ENCODE measurements around the gene SPATA18.
A peak's percentile ranks its signal among the peaks of the same experiment; 100 is the strongest.

Gene SPATA18, protein sequence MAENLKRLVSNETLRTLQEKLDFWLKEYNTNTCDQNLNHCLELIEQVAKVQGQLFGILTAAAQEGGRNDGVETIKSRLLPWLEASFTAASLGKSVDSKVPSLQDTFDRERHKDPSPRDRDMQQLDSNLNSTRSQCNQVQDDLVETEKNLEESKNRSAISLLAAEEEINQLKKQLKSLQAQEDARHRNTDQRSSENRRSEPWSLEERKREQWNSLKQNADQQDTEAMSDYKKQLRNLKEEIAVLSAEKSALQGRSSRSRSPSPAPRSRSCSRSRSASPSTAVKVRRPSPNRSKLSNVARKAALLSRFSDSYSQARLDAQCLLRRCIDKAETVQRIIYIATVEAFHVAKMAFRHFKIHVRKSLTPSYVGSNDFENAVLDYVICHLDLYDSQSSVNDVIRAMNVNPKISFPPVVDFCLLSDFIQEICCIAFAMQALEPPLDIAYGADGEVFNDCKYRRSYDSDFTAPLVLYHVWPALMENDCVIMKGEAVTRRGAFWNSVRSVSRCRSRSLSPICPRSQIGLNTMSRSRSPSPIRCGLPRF

DNA sequence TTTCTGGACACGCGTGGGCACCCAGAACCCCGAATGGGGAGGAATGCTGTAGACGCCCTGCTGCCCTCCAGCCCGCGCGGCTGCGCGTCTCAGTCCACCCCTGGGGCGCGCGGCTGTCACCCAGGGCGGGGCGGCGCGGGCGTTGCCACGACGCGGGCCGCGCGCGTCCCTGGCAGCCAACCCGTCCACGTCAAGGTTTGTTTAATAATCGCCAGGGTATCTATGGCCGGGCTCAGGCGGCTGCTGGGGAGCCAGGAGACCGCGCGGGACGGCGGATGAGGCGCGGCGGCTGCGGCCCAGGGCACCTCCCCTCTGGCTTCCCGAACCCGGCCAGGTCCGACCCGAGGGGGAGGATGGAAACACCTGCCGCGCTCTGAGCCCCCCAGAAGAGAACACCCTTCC, at the start of gene SPATA18:
SPATA18 (plus strand) TSS at position 92 of the 402 bp plus-strand sequence. CDS start 401 bp downstream, outside the sequence.
- no peak for DNase-seq

DNA sequence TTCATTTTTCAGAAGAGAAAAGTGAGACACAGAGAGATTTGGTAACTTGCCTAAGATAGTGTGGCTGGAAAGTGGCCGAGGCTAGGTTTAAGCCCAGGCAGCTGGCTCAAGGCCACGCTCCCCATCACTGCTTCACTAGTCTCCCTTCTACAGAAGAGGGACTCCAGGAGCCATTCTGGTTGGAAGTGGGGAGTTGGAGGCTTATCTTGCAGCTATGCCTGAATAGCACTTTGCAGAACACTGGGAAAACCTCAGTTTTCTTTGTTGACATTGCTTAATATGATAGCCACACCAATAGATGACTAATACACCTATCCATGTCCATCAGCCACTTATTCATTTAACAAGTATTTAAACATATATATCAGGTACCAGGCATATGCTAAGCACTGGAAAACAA, 49.5 kb upstream of the SPATA18 start:
- DNase-seq: no peak

DNA sequence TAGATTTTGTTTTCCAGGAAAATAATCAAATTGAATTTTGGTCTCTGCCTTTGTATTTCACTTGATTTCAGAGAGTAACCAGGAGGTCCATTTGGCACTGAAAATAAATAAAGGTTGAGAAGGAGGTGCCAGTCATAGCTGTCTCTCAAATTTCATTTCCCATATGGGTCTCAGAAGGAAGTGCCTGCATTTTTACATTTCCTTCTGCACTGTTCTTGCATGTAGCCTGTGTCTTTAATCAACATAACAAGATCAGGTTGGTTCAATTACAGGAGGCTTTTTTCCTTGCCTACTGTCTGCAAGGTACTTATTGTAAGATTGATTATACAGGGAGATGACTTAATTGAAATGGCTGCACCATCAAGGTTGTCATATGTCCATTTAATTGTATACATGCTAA, 46.7 kb upstream of the SPATA18 start:
- DNase-seq: no peak

DNA sequence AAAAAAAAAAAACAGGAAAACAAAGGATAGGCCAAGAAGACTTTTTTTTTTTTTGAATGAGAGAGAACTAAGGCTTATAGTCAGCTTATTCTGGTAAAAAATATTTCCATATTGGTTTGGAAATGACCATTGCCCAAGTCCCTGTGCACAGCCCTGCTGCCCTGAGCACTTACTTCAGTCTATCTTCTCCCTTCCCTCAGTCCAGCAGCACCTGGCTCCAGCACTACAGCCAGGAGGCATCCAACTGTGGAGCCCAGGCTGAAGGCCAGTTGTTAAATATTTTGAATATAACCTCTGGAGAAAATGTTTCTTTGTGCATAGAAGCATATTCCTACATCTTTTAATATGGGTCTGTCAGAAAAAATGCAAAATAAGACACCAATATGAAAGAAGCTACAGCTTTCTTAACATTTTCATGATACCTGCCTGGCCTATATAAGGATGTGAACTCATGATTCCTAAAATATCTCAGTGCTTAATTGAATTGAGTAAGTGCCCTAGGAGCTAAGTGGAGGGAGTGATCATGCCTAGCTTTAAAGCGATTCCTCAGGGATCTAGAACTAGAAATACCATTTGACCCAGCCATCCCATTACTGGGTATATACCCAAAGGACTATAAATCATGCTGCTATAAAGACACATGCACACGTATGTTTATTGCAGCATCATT, 45.4 kb upstream of the SPATA18 start:
- no peak for DNase-seq

DNA sequence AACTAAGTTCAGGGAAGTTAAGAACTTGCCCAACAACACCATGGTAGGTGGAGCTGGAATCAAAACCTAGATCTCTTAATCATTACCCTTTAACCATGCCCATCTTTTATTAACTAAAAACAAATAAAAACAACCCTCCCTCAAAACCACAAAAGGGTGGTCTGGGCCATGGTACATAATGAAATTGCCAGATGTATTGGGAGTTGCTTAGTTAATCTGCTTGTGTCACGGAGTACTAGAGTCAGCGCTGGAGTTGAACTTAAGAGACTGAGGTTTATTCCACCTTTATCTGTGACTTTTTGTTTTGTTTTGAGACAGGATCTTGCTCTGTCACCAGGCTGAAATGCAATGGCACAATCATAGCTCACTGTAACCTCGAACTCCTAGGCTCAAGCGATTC, 44.2 kb upstream of the SPATA18 start:
- DNase-seq: no peak

DNA sequence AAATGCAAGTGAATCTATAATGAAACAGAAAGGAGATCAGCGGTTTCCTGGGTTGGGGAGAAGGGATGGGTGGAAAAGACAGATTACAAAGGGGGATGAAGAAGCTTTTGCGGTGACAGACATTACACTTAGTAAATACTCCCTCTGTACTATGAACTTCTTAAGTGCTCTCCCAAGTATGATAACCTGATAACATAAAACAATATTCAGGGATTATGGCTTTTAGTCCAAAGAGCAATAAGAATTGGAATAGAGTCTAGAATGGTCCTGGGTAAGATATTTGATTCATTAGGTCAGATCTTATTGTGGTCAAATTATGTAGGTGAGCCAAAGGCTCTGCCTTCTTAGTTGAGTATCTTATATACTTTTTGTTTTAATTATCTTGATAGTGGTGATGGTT, 40.1 kb upstream of the SPATA18 start:
- DNase-seq: no peak

DNA sequence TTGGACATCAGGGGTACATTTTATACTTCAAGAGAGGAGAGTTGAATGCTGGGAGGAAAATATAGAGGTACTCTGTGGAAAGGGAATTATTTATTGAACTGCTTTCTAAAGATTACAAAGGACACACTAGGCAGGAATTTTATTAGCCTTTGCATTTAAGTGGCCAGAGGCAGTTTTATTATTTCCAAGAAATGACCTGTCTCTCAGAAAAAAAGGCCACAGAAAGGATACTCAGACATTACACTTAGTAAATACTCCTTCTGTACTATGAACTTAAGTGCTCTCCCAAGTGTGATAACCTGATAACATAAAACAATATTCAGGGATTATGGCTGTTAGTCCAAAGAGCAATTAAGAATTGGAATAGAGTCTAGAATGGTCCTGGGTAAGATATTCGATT, 38.5 kb upstream of the SPATA18 start:
- no peak for DNase-seq

DNA sequence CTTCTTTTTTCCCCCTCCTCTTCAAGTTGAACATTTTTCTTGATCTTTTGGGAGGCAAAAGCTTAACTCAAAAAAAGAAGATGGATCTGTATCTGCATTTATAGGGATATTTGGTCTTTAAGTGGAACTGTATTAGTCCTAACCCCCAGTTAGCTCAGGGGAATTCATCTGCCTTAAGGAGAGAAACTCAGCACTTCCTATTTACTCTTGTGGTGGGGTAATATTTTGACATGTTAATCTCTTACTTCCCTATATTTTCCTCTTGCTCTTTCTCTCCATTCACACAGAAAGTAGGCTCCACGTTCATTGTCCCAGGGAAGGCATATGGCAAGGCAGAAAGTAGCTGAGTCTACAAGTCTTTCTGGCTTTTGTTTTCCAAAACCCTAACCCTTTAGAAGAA, 36.2 kb upstream of the SPATA18 start:
- DNase-seq: no peak

DNA sequence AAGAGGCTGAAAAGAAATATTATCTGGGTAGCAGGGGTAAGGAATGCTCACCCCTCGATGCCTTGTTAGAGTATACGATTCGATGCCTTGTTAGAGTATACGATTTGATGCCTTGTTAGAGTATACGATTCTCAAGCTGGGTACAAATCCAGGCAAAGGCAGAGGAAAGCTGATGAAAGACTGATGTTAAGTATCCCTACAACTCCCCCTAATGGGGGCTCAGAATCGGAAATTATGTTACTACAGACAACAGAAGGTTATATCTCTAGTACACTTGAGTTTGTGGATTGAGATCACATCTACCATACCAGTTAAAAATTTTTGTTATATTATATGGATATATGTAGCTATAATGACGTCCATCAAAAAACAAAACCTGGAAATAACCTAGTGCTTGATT, 35.7 kb upstream of the SPATA18 start:
- no peak for DNase-seq

DNA sequence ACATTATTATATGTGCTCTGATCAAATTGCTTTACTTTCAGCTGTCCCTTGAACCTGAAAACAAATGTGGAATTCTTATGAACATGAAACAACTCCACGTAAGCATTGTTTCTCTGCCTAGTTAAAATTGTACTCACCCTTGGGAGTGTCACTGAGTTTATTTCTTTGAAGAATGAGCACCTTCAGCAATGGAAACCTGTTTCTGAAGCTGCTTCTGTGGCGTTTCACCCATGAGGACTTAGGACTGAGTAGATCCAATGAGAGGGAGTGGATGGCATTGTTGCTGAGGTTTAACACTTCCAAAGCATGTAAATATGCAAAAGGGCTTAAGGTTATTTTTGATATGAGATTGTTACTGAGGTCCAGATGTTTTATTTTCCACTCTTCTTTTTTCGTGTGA, 34.1 kb upstream of the SPATA18 start:
- DNase-seq: no peak

DNA sequence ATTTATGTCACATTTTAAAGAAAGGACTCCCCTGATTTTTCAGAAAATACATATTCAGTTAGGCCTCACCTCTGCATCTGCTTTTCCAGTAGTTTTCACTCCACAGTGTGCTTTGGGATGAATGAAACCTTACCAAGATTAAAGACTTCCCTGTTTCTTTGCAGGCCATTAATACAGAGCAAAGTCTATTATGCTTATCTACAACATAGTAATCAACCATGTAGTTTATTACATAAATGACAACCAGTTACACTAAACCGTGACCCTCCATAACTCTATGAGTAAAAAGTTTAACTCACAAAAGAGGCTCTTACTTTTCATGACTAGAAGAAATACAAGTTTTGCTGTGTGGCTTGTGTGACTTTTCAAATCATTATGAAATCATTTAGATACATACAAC, 33.3 kb upstream of the SPATA18 start:
- DNase-seq: no peak

DNA sequence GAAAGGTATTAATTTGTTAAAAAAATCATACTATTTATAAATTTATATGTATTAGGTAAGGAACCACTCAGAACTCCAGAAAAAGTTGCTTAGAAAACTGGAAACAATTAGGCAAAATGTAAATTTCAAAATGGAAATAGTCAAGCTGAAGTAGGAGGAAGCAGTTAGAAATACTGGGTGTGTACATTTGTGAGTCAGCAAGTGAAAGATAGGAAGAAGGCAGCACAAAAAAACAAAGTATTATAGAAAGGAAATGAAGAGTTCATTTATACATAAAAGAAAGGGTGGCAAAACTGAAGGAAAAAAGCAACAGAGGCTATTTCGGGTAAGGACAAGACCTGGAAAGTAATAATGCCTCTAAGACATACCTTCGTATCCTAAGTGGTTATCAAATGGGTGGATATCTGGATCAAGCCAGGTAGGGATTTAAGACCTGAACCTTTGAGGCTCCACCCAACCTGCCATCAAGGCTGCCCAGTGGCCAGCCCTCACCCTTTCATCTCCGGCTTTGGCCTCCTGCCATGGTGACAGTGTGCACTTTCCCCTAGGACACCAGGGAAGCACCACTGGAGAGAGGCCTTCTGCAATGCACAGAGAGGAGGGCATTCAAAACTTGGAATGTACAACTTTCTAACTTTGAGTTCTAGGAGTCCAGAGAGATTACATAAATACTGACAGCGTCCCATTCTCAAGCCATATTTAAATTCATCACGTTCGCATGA, 31.0 kb upstream of the SPATA18 start, which contains the start of gene LRRC66:
LRRC66 (minus strand) TSS at position 428 of the 722 bp plus-strand sequence. CDS start 2,750 bp downstream, outside the sequence.
- no peak for DNase-seq

DNA sequence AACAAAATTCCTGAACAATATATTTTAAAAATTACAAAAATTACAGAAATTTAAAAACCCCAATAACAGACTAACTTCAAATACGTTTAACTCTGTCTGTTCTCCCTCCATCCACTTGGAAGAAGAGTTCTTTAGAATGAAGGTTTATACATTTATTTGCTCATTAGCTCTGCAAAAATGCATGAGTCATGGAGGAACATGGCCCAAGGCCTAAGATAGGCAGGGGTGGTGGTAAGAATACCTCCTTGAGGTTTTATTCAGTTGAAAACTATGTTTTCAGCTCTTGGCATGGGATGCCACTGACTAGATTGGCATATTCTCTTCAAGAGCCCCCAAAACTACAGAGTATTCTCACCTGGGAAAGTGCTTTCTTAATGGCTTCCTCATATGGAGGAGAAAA, 22.1 kb upstream of the SPATA18 start:
- DNase-seq: no peak

DNA sequence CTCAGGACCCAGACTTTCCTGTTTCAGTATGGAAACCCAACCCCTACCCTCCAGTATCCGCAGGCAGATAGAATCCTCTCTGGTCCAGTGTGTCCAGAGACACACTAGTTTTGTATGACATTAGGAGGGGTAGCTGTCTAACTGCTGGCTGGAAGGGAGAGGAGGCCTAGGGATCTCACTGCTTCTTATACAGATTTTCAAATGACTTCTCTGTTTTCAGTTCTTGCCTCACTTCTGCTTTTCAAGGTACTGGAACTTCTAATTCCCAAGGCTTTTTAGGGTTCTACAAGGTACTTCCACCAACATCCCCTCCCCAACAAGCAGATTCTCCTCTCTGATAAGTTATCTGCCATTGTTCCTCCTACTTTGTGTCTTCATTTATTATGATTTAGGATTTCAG, 19.1 kb upstream of the SPATA18 start:
- DNase-seq: no peak

DNA sequence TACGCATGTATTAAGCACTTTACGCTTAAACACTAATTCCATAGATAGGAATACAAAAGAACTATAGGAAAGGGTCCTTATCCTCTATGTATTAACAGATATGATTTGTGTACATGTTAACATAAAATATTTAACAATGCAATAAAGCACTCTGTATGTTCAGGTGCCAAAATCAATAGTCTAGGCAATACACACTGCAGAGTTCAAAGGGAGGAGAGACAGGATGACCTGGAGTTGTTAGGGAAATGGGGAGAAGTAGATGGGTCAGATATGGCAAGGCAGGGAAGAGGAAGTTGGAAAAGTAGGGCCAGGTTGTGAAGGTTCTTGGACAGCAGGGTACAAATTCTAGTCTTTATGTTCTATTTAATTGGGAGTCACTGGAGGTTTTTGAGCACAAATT, 15.9 kb upstream of the SPATA18 start:
- DNase-seq: no peak

DNA sequence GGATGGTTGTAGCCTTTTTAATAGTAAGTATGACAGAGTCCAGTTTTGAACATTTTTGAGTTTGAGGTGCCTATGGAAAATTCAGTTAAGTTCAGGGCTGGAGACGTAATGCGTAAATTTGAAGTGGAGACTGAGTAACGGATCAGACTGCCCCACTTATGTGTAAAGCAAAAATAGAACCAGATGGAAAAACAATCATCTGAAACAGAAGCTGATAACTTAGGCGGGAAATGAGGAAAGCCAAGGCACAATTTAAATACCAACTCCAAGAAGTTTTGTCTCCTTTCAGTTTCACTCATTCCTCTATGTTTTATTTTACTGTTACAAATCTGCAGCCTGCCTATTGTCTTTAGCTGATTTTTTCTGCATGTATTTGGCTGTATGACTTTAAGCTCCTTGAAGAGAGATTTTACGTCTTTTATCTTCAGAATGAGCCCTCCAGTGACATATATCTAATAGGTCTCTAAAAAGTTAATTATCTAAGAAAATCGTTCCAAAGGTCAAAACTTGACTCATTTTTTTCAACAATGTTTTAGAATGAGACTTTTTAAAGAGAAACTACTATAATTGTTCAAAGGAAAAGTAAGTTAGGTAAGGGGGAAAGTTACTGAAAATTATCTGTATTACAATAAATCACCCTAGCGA, 14.1 kb upstream of the SPATA18 start:
- DNase-seq: no peak

DNA sequence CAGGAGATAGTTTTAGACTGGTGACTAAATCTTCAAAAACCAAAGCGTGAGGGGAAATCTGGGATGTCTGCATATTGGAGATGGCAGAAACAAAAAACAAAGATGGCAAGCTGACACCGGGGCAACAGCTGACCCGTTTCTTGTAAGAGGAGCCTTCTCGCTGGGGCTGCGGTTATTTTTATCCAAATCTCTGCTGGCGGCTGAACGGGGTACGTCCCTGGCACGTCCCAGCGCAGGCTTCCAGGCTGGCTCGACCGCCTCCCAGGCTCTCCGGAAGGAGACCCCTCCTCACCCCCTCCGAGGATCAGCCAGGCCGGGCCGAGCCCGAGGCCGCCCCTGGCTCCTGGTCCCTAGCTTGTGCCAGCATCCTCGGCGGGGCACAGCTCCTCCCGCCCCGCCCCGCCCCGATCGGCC, 13.4 kb upstream of the SPATA18 start:
- no peak for DNase-seq

DNA sequence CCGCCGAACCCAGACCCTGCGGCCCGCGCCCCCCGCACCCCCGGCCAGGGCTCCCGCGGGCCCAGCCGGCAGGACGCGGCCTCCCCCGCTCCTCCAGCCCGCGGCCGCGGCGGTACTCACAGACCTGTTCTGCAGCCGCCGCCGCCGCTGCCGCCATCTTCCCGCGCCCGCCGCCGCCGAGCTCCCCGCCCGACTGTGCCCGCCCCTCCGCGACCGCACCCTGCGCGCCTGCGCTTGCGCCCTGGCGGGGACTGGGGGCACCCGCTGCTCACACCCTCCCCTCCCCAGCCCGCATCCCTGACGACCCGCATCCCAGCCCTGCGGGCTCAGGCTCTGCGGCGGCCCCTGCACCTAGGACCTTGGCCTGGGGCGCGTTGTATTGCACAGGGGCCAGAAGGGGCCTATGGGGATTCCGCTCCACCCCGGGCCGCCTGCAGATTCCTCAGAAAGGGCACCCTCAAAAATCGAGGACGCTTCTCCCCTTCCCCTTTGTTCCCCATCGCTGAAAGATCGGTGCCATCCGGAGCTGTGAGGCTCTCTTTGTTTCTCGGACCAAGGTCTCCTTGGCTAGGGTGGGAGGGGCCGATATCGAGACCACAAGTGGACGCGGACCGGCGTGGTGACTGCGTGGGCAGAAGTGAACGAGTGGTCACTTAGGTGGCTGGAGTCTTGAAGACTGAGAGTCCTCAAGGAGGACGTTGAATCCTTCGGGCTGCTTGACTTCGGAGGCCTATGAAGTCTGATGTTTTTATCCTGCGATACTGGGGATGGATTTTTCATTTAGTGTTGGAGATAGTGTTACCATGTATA, 12.8 kb upstream of the SPATA18 start, which contains the start of gene SGCB:
SGCB (minus strand) TSS at position 197 of the 810 bp plus-strand sequence; CDS start at position 157, 40 bp downstream.
- peak; percentile 76 for DNase-seq

DNA sequence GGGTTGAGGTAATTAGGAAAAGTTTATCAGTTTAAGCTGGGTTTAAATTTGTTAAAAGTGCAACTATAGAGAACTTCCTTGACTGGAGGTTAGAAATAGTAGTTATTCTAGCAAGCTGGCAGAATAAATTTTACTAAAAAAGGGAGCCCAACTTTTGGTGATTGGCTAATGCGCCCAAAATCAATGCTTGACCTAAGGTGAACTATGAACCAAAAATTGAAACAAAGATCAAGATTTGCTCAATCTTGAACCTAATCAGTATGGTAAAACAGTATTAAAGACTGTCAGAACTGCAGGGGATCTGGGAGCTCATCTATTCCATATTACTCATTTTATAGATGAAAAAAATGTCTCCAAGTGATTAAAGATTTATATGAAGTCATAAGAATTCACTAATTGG, 6.1 kb upstream of the SPATA18 start:
- no peak for DNase-seq

DNA sequence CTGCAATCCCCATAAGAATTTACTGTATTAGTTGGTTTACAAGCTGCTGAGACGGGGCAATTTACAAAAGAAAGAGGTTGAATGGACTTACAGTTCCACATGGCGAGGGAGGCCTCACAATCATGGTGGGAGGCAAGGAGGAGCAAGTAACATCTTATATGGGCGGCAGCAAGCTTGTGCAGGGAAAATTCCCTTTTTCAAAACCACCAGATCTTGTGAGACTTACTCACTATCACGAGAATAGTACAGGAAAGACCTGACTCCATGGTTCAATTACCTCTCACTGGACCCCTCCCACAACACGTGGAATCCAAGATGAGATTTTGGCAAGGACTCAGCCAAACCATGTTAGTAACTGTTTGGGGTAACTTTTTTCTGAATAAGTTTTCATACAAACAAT, 1.8 kb upstream of the SPATA18 start:
- no peak for DNase-seq

DNA sequence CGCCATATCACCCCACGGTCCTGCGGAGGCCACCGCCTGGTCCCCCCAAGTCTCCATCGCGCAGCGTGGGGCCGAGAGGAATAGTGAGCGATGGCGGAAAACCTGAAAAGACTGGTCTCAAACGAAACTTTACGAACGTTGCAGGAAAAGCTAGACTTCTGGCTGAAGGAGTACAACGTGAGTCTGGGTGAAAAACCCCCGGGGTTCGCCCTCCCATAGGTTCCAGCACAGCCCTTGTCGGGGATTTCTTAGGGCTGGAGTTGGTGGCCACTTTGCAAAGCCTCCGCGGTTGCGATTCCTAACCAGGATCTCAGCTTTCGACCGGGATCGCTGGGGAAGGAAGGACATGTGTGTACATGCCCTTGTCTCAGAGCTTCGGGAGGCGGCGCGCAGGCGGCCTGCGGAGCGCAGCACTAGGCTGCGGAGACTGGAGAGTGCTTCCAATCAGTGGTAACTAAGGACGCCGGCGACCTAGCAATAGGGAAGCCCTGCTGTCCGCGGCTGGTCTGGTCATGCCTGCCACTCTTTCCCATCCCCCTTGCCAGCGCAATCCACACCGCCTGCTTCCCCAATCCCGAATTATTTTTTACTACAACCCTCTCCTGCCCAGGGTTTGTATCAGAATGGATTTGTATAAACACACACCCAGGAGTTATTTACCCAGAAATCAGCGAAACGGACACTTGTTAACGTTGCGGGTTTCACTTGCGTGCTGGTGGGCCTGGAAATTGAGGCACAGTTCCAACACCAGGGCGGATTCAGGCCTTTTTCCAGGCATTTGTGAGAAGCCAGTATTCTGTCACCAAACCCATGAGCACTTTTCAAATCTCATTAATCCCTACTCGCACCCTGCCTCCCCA, 741 bp downstream of the SPATA18 start:
- DNase-seq: no peak
